GM21381 (cell line): ENCODE measurements around the gene FKBP2.

Experiments used
- ATAC-seq: cut with Tn5 transposase; IDR thresholded peaks from one replicate; pipeline ENCODE4 v1.9.1; 2021; ENCODE audit warnings: mild to moderate bottlenecking, moderate library complexity; ENCODE audit not compliant: unreplicated experiment

FKBP2 gene

GRCh38 chr11:64232182-64232966, 8.5 kb upstream of the FKBP2 start:
- ATAC-seq: no peak

- no peak for ATAC-seq
Measured at GRCh38 chr11:64232967-64233315, 8.0 kb upstream of the FKBP2 start.

- peak; percentile 41 for ATAC-seq
Measured at GRCh38 chr11:64233913-64234586, 6.8 kb upstream of the FKBP2 start, which contains the start of gene VEGFB. Gene VEGFB (plus strand): TSS chr11:64234584. CDS start chr11:64234834, 250 bp downstream.

GRCh38 chr11:64234647-64235379, 6.1 kb upstream of the FKBP2 start:
- peak; percentile 20 for ATAC-seq

DNA sequence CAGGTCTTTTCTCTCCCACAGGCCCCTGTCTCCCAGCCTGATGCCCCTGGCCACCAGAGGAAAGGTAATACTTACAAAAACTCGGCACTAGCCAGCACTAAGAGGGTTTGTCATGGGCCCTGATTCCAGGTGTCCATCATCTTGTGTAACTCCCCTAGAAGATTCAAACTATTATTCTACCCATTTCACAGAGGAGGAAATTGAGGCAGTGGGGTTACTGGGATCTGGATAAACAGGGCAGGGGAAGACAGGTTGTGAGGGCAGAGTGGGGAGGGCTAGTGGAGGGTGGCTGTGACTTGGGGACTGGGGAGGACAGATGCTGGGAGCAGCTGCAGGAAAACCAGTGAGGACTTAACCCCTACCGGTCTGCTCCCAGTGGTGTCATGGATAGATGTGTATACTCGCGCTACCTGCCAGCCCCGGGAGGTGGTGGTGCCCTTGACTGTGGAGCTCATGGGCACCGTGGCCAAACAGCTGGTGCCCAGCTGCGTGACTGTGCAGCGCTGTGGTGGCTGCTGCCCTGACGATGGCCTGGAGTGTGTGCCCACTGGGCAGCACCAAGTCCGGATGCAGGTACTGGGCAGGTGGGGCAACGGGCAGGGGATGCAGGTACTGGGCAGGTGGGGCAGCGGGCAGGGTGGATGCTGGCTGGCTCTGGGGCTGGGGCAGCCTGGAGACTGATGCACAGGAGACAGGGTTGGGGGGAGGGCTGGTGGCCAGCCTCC, 5.3 kb upstream of the FKBP2 start:
- no peak for ATAC-seq

DNA sequence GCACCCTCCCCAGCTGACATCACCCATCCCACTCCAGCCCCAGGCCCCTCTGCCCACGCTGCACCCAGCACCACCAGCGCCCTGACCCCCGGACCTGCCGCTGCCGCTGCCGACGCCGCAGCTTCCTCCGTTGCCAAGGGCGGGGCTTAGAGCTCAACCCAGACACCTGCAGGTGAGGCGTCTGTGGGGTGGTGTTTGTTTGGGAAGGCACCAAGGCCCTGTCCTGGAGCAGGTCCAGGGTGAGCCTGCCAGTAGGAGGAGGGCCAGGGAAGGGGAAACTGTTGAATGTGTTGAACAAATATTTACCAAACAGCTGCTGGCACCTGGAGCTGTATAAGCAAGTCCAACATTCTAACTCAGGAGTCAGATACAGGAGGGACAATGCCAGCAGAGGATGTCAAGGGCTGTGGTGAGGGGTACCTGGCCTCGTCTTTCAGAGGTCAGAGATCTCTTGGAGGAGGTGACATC, 3.4 kb upstream of the FKBP2 start:
- ATAC-seq: no peak

DNA sequence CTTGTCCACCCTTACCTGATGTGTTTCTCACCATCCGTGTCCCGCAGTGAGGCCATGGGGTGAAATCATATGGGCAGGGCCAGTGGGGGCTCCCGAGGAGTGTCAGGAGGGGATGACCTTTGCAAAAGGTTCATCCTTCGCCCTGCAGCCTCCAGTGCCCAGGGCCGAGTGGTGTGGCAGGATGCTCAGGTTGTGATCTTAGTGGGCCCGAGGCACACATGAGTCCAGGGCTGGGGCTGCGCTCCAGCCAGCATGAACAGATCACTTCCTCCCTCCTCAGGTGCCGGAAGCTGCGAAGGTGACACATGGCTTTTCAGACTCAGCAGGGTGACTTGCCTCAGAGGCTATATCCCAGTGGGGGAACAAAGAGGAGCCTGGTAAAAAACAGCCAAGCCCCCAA, 2.8 kb upstream of the FKBP2 start:
- no peak for ATAC-seq

GRCh38 chr11:64238999-64239398, 1.9 kb upstream of the FKBP2 start:
- ATAC-seq: no peak

- peak; percentile 3 for ATAC-seq
Measured at GRCh38 chr11:64239662-64240434, 1.0 kb upstream of the FKBP2 start.

GRCh38 chr11:64241241-64241490, 271 bp downstream of the FKBP2 start:
- ATAC-seq: peak; percentile 57

DNA sequence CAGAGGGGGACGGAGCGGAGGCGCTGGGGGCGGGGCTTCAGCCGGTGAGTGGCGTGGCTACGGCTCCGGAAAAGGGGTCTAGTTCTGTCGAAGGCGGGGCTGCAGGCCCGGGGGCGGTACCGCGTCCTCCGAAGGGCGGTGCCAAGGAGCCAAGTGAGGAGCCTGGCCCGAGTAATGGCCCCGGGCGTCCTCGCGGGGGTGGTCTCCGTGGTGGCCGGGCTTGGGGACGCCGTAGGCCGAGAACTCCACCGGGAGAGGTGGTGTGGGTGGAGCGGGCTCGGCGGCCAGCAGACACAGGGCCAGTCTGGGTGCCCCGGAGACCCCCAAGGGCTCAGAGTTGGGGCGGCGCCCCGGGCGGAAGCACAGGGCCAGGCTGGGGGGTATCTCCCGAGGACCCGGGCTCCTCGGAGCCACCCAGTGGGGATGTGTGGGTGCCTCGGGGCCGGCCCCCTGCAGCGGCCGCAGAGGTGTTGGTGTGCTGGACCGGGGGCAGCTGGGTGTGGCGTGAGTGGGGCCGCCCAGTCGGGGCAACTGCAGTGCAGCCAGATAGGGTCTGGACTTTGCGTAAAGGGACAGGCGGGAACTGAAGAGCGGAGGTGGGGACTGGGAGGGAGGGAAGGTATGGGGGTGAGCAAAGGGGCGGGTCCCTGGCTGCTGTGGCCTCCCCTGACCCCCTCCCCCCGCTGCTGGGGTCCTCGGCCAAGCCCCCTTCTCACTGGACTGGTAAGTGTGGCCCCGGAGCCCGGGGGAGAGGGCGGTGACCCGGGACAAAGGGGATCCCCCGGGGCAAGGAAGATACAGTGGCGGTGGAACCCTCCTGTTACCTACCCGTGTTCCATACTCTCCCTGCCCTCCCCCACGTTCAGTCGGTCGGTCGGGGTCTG, 838 bp downstream of the FKBP2 start:
- ATAC-seq: peak; percentile 5

DNA sequence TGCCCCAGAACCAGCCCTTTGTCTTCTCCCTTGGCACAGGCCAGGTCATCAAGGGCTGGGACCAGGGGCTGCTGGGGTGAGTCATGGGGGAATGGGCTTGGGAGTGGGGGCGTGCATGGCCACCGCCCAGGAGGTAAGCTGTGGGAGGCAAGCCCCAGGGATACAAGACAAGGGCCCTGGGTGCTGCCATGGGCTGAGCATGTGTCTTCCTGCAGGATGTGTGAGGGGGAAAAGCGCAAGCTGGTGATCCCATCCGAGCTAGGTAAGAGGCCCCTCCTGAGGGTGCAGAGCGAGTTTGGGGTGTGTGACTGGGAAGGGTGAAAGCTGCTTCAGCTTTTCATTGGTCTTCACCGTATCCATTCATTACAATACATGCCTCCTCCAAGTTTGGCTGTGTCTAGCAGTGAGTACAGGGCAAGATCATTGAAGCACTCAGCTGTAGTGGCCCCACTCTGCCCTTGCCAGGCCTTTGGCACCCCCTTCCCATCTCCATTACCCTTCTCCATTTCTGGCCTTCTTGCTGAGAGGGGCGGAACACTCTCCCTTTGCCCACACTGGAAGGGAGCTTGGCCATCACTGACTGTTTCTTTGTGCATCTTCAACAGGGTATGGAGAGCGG, 2.5 kb downstream of the FKBP2 start:
- no peak for ATAC-seq

DNA sequence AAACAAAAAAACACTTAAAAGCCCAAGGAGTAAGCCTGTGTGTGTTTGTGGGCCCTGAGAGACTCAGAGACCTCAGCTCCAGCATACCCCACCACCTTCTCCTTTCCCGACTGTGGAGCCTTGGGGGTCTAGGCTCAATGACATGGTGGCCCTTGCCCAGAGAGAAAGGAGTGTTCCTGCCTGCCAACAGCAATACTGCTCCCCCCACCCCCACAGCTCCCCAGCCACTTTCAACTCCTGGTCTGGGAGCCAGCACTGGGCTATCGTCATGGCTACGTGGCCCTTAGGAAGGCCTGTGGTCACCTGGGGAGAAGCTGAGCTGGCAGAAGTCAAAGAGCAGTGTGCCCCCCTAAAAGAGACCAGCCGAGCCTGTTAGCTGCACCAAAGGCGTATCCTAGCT, 3.2 kb downstream of the FKBP2 start:
- no peak for ATAC-seq

DNA sequence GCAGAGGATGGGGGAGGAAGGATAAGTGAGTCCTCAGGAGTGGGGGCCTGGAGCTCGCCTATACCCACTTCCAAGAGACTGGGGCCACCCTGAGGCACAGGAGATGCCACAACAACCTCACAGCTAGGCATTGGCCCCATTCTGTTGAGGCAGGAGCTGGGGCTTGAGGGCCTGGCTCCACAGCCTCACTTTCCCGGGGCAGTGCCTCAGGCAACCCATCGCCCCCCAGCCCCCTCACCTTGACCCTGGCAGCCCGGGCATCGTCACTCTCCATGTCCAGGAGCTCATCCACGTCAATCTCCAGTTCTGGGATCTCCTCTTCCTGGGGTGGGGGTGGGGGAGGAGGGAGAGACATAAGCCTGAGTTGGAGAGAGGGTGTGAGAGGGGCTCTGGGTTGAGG, 4.1 kb downstream of the FKBP2 start:
- no peak for ATAC-seq

- ATAC-seq: no peak
Measured at GRCh38 chr11:64245401-64245796, 4.5 kb downstream of the FKBP2 start.

DNA sequence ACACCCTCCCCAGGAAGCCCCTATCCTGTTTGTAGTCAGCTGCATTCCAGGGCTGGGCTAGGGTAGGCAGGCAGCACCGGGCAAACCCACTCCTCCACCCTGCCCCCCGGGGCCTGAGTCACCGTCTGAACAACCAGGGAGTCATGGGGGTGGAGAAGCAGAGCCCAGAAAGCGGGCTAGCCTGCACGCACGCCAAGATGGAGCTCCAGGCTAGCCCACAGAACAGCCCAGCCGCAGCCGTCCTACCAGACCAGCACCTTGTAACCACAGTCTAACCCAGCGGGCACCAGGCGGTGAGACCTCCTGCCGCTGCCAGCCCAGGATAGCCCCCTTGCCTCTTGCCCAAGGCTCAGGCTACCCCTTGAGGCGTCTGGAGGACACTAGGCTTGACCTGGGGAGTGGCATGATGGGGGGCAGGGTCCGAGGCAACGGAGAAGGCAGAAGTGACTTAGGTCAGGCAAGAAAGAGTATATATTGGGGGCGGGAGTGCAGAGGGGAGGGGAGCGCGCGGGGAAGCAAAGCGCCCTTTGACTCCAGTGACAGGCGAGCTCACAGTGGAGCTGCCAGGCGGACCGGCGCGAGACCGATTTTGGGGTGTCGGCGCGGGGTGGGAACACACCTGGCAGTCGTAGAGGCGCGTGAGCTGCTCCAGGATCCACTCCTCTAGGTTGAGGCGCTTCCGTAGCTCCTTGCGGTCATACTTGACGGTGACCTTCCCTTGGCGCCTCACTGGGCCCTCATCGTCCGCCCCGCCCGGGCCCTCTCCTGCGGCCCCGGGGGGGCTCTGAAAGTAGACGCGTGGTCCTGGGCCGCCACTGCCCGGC, 5.1 kb downstream of the FKBP2 start:
- ATAC-seq: no peak

DNA sequence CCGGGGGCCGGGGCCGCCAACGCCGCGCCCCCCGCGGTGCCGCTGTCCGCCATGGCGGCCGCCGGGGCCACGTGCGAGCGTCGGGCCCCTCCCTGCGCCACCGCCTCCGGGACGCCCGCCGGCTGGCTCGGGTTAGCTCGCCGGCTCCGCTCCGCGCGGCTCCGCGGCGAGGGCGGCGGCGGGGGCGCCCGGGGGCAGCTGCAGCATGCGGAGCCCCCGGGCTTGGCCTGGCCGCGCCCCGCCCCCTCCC, 5.7 kb downstream of the FKBP2 start:
- peak; percentile 5 for ATAC-seq

DNA sequence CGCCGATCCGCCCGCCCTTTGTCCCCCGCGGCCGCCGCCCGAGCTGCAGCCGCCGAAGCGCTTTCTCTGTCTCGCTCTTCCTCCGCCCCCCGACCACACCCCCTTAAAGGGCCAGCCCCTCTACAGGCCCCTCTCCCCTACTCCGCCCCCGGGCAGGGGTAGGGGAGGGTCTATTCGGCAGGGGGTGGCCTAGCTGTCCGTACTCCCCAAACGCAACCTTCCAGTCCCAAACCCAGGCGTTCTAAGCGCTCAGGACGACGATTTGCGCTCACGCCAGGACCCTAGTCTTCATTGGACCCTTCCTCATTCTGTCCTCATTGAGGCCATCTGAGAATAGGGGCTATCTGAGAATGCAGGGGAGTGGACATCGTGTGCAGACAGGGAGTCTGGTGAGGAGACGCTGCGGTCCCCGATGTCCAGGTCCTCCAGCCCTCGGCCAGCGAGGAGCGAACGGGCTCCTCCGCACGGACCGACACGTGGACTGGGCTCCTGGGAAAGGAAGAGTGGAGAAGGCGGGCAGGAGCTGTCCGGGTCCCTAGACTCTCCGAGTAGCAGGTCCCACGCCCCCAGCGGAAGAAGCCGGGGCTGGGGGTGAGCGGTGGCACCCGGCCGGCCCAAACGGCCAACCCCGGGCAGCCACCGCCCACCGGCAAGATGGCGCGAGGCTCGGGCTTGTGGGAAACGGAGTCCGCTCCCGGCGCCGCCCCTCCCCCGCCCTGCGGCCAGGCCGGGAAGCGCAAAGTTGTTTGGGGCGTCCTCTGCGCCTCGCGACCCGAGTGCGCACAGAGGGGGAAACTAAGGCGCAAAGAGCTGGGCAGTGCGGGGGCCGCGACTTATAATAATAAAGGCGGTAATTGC, 6.2 kb downstream of the FKBP2 start, which contains the start of gene PPP1R14B:
TSS of gene PPP1R14B (minus strand) at position 73 of the 858 bp plus-strand sequence. CDS start 270 bp downstream, outside the sequence.
- ATAC-seq: peak; percentile 41
